Activated T-helper 17 cell treated with anti-CD3 and anti-CD28 coated beads, Interleukin-2, amount 50 U/mL, for 72 hours (primary cell): ENCODE data around the gene RNU2-63P. TPM values are rescaled to one million over a fixed set of nuclear protein-coding genes. Genes with fewer than 3 reads are reported as not detected.
"Not testable (repeated sequence)": the region's sequence is repeated elsewhere in the genome, so short reads cannot be mapped to it uniquely, and the experiment has no call there.

Experiments used
- ATAC-seq: fragments of 150-1000 bp; cut with Tn5 transposase; replicated peaks from 2 replicates; pipeline ENCODE4 v1.10.0; 2021; ENCODE audit warnings: mild to moderate bottlenecking, moderate library complexity
- H3K27ac Mint-ChIP-seq: one replicate; pipeline ENCODE4 v1.8.0; 2022; ENCODE audit warnings: mixed read lengths
- H3K27me3 Mint-ChIP-seq: one replicate; pipeline ENCODE4 v1.8.0; 2022; ENCODE audit warnings: mixed read lengths
- H3K36me3 Mint-ChIP-seq: one replicate; pipeline ENCODE4 v1.8.0; 2022; ENCODE audit warnings: low read depth, mild to moderate bottlenecking, mixed read lengths
- H3K4me1 Mint-ChIP-seq: one replicate; pipeline ENCODE4 v1.8.0; 2022; ENCODE audit warnings: mixed read lengths
- H3K4me3 Mint-ChIP-seq: one replicate; pipeline ENCODE4 v1.8.0; 2022; ENCODE audit warnings: mild to moderate bottlenecking, mixed read lengths
- H3K9me3 Mint-ChIP-seq: one replicate; pipeline ENCODE4 v1.8.0; 2022; ENCODE audit warnings: mixed read lengths
- total RNA-seq, 2 donors: library from RNA; stranded (reverse); gene quantifications; one replicate each; pipeline ENCODE4 v1.2.3, GENCODE V29; 2022

Gene RNU2-63P
- total RNA-seq, 2 donors from 2014 or later = 10.2 to 46.5 TPM

DNA sequence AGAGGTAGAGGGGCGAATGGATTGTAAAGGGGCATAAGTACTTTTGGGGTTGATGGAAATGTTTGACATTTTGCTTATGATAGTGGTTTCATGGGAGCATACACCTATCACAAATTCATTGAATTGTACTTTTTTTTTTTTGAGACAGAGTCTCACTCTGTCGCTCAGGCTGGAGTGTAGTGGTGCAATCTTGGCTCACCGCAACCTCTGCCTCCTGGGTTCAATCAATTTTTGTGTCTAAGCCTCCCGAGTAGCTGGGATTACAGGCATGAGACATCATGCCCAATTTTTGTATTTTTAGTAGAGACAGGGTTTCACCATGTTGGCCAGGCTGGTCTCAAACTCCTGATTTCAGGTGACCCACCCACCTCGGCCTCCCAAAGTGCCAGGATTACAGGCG, 29.2 kb upstream of the RNU2-63P start:
- not testable (repeated sequence) for ATAC-seq, H3K9me3 Mint-ChIP-seq, H3K27me3 Mint-ChIP-seq, H3K27ac Mint-ChIP-seq, H3K4me3 Mint-ChIP-seq
- H3K4me1 Mint-ChIP-seq = peaks cover 22% of the 10 kb centered on the region
- peaks cover 10% of the 10 kb centered on the region for H3K36me3 Mint-ChIP-seq

DNA sequence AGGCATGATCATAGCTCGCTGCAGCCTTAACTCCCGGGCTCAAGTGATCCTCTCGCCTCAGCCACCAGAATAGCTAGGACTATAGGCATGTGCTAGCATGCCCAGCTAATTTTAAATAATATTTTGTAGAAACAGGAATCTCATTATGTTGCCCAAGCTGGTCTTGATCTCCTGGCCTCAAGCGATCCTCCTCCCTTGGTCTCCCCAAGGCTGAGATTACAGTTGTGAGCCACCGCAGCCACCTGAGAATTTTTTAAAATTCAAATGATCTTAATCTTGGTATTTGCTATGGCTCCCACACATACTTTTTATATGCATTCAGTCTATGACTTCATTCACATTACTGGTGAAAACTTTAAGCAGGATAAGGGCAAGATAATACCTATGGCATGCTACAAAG, 26.1 kb upstream of the RNU2-63P start:
- Mint-ChIP-seq H3K27me3 (no peaks in the 10 kb centered on the region), H3K27ac (no peak overlapping the region), H3K4me1 (peaks cover 29% of the 10 kb centered on the region), H3K36me3 (no peaks in the 10 kb centered on the region), H3K4me3 (no peak overlapping the region), H3K9me3 (no peaks in the 10 kb centered on the region)
- ATAC-seq = no peak

DNA sequence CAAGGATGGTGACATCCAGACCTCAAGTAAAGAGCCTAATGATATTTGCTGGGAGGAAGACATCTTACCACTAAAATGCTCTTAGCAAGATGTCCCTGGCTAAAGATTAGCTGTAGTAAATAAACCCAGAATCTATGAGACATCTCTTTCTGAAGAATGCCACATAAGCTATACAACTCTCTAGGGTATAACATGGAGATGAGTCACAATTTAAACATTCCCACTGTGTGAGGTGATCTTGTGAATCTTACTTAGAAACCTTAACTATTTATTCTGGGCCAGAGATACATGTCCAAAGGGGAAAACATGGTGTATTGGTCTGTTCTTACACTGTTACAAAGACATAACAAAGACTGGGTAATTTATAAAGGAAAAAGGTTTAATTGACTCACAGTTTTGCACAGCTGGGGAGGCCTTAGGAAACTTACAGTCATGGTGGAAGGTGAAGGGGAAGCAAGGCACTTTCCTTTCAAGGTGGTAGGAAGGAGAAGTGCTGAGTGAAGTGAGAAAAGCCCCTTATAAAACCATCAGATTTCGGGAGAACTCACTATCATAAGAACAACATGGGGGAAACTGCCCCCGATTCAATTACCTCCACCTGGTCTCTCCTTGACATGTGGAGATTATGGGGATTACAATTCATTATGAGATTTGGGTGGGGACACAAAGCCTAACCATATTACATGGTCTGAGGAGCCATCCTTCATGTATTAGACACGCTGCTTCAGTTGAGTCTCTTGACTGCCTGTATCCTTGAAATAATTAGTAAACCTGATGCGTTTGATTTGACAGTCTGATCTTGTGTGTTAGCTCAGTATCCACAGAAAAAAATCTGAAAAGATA, 22.1 kb upstream of the RNU2-63P start:
- Mint-ChIP-seq H3K4me1 (peaks cover 25% of the 10 kb centered on the region), H3K9me3 (no peaks in the 10 kb centered on the region), H3K36me3 (peaks cover 30% of the 10 kb centered on the region), H3K27me3 (no peaks in the 10 kb centered on the region), H3K27ac (peak overlapping the region; percentile 86), H3K4me3 (peak overlapping the region; percentile 48)
- peak; percentile 95 for ATAC-seq

DNA sequence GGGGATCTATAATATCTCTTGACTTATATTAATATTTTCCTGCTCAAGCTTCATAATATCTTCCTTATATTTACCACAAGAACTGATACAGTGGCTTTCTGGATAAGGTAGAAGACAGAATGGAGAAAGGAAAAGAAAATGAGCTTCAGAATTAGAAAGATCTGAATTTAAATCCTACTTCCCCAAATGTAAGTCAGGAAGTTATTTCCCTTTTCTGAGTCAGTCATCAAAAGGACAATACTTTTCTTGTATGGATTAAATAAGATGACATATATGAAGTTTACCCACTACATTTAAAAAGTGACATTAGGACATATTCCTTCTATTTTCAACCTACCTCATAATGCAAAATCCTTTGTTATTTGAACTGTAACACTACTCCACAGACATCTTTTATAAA, 20.3 kb upstream of the RNU2-63P start:
- no peak for ATAC-seq
- Mint-ChIP-seq H3K9me3 (no peaks in the 10 kb centered on the region), H3K4me1 (peaks cover 20% of the 10 kb centered on the region), H3K4me3 (no peak overlapping the region), H3K27me3 (no peaks in the 10 kb centered on the region), H3K27ac (no peak overlapping the region), H3K36me3 (peaks cover 48% of the 10 kb centered on the region)

DNA sequence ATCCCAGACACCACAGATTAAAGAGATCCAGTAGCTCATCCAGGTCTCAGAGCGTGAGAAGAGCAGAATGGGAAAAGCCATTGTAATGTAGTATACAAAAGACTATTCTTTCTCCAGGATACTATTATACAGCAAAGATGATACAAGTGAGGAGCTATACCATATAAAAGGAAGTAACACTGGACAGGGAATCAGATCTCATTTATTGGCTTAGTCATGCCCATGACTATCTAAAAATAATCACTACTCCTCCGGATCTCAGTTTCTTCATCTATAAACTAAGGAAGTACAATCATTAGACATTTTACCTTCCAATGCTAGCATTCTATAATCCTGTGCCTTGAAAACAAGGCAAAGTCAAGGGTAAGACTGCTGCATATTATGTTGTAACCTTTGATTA, 19.8 kb upstream of the RNU2-63P start:
- H3K36me3 Mint-ChIP-seq = peaks cover 49% of the 10 kb centered on the region
- no peak overlapping the region for H3K27ac Mint-ChIP-seq
- H3K4me1 Mint-ChIP-seq = peaks cover 20% of the 10 kb centered on the region
- no peaks in the 10 kb centered on the region for H3K27me3 Mint-ChIP-seq
- H3K4me3 Mint-ChIP-seq = no peak overlapping the region
- no peaks in the 10 kb centered on the region for H3K9me3 Mint-ChIP-seq
- no peak for ATAC-seq

DNA sequence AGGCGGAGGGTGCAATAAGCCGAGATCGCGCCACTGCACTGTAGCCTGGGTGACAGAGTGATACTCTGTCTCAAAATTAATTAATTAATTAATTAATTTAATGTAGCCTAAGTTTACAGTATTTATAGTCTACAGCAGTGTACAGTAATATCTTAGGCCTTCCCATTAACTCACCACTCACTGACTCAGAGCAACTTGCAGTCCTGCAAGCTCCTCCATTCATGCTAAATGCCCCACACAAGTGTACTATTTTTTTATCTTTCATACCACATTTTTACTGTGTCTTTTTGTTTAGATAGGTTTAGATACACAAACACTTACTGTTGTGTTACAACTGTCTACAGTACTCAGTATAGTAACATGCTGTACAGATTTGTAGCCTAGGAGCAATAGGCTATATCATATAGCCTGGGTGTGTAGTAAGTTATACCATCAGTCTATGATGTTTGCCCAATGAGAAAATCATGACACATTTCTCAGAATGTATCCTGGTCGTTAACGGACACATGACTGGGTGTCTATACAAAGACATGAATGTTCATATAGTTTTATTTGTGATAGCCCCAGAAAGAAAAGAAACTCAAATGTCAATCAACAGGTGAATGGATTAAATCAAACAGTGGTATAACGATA, 15.8 kb upstream of the RNU2-63P start:
- Mint-ChIP-seq H3K27ac (no peak overlapping the region), H3K27me3 (no peaks in the 10 kb centered on the region), H3K9me3 (no peaks in the 10 kb centered on the region), H3K4me1 (no peaks in the 10 kb centered on the region), H3K36me3 (peaks cover 79% of the 10 kb centered on the region), H3K4me3 (no peak overlapping the region)
- ATAC-seq = no peak

DNA sequence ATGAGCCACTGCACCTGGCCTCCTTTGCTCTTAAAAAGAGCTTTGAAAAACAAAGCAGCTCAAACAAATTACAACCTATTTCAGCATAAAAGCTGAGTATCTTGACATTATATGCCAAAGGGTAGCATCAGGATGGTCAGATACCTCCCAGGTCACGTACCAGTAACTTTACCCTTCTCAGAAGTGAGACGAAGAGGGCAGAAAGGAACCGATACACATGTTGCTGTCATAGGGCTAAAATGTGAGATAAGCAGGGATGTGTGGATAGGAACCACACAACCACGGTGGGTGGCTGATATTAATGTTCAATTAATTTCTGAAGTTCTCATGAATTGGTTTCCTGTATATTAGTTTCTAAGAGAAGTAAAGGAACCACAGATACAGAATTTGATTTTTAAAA, 12.6 kb upstream of the RNU2-63P start:
- Mint-ChIP-seq H3K4me3 (no peak overlapping the region), H3K27me3 (no peaks in the 10 kb centered on the region), H3K9me3 (no peaks in the 10 kb centered on the region), H3K4me1 (no peaks in the 10 kb centered on the region), H3K36me3 (peaks cover 60% of the 10 kb centered on the region), H3K27ac (no peak overlapping the region)
- ATAC-seq = no peak

DNA sequence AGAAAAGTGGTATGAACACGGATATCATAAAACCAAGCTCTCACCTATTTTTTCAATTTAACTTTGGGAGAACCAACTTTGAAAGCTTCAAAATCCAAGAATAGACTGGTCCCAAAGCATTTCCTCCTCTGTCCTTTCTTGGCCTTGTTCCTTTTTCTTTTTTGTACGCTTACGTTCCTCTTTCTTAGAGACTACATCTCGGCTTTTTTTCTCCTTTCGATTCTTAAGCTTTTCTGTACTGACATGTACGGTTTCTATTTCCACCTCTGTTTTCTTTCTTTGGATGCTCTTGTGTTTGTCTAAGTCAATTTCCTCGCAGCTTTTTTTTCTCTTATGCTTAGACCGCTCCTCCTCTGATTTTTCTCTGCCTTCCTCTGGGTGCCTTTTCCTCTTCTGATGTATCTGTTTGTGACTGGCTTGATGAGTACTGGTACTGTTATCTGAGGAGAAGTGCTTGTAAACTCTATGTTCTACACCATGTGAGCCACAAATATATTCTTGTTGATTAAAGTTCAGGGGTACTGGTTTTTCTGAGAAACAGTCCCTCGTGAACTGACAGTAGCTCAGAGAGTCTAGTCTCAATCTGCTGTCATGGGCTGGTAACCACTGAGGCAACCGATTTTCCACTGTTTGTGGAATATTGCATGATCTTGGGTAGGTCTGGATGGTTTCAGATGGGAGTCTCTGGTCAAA, 11.5 kb upstream of the RNU2-63P start:
- no peaks in the 10 kb centered on the region for H3K4me1 Mint-ChIP-seq
- no peak overlapping the region for H3K4me3 Mint-ChIP-seq
- ATAC-seq = peak; percentile 9
- peaks cover 49% of the 10 kb centered on the region for H3K36me3 Mint-ChIP-seq
- H3K27ac Mint-ChIP-seq = no peak overlapping the region
- no peaks in the 10 kb centered on the region for H3K9me3 Mint-ChIP-seq
- H3K27me3 Mint-ChIP-seq = no peaks in the 10 kb centered on the region

DNA sequence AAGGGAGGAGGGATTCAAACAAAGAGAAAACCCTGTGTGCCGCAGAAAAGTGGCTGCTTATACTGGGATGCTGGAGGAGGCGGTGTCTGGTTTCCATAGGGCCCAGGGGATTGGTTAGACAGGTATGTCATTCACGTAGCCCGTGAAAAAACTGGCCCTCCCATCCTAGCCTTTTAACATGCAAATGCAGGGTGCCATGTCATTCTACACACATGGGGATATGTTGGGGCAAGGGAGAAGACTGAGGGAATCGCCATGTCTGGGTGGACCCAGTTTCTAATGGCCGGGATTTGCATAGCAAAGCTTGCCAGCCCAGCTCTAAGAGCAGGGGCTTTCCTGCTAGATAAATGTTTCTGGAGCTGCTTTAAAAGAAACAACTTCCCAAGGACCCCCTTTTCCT, 8.2 kb upstream of the RNU2-63P start:
- no peak for ATAC-seq
- Mint-ChIP-seq H3K27ac (no peak overlapping the region), H3K4me1 (no peaks in the 10 kb centered on the region), H3K9me3 (no peaks in the 10 kb centered on the region), H3K4me3 (no peak overlapping the region), H3K27me3 (no peaks in the 10 kb centered on the region), H3K36me3 (peaks cover 30% of the 10 kb centered on the region)

DNA sequence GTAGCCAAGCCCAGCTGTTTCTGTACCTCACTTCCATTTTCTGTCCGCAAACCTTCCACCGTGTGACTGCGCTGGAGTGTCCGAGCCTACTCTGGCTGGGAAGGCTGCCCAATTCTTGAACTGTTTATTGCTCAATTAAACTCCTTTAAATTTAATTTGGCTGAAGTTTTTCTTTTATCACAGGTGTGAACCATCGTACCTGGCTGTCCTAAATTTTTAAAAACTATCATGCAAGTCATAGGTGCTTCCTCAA, 6.2 kb upstream of the RNU2-63P start:
- Mint-ChIP-seq H3K4me1 (no peaks in the 10 kb centered on the region), H3K27me3 (no peaks in the 10 kb centered on the region), H3K9me3 (no peaks in the 10 kb centered on the region), H3K36me3 (peaks cover 11% of the 10 kb centered on the region), H3K4me3 (no peak overlapping the region), H3K27ac (no peak overlapping the region)
- no peak for ATAC-seq

DNA sequence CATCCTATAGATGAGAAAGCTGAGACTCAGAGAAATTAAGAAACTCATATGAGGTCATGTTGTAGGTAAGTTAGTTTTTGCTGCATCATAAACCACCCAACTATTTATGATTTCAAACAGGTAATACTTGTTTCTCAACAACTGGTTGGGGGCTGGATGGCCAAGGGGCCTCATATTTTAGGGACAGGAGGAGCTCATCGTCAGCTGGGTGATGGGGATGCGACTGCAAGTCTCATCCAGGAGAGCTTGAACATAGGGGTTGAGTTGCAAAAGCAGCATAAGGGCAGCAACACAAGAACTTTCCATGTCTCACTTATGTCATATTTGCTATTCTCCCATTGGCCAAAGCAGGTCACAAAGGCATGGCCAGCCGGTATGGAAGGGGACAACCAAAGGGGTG, 3.6 kb upstream of the RNU2-63P start:
- no peaks in the 10 kb centered on the region for H3K9me3 Mint-ChIP-seq
- no peak overlapping the region for H3K27ac Mint-ChIP-seq
- no peak for ATAC-seq

DNA sequence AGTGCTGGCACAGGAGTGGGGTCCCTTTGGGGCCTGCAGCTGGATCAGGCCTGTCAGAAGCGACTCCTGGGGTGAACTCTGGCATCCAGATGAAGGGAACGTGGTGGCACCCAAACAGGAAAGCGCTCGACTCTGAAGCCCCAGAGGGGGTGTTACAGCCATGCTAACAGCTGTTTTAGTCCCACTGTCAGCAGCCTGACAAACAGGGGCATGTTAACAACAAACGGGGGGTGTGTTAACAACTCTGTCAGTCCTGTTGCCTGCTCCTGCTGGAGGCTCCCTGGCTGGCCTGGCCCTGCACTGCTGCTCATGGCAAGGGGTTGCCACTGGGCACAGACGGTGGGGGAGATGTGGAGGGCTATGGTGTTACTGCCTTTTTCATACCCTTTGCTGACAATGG, 2.6 kb upstream of the RNU2-63P start:
- no peak for ATAC-seq
- H3K36me3 Mint-ChIP-seq = peaks cover 9% of the 10 kb centered on the region

More for the DNA sequence above, 3.6 kb upstream of the RNU2-63P start:
- Mint-ChIP-seq H3K27me3 (no peaks in the 10 kb centered on the region), H3K36me3 (peaks cover 9% of the 10 kb centered on the region), H3K4me1 (peaks cover 8% of the 10 kb centered on the region), H3K4me3 (no peak overlapping the region)

DNA sequence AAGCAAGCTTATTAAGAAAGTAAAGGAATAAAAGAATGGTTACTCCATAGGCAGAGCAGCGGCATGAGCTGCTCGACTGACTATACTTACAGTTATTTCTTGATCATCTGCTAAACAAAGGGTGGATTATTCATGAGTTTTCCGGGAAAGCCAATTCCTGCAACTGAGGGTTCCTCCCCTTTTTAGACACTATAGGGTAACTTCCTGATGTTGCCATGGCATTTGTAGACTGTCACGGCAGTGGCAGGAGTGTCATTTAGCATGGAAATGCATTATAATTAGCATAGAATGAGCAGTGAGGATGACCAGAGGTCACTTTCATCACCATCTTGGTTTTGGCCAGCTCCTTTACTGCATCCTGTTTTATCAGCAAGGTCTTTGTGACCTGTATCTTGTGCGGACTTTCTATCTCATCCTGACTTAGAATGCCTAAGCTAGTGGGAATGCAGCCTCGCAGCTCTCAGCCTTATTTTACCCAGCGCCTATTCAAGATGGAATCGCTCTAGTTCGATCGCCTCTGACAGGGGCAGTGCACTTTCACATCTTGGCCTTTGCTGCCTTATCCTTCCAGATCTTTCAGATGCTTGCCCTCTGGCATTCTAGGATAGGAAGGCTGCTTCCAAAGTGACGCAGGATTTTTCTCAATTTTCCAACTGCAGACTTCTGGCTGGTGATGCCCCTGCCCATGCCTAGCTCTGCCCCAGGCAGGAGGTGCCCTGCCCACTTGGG, 1.9 kb upstream of the RNU2-63P start:
- not testable (repeated sequence) for H3K27ac Mint-ChIP-seq, H3K27me3 Mint-ChIP-seq, H3K9me3 Mint-ChIP-seq, H3K36me3 Mint-ChIP-seq, H3K4me1 Mint-ChIP-seq, ATAC-seq
- H3K4me3 Mint-ChIP-seq = peak overlapping the region; percentile 96

More for the DNA sequence above, 2.6 kb upstream of the RNU2-63P start:
- H3K9me3 Mint-ChIP-seq = no peaks in the 10 kb centered on the region
- H3K4me1 Mint-ChIP-seq = peaks cover 8% of the 10 kb centered on the region
- no peaks in the 10 kb centered on the region for H3K27me3 Mint-ChIP-seq
- no peak overlapping the region for H3K4me3 Mint-ChIP-seq
- H3K27ac Mint-ChIP-seq = no peak overlapping the region

DNA sequence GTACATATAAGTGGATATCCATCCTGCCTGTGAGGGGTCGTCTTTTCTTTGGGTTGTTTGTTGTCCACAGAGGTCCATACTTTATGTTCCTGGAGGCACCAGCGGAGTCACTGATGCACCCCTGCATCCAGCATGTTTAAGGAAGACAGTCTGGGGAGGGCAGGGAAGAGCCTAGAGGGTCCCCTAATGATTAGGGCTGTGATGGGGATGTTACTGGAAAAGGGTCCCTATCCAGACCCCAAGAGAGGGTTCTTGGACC, 1.4 kb upstream of the RNU2-63P start:
- H3K27ac Mint-ChIP-seq = peak overlapping the region; percentile 100
- H3K36me3 Mint-ChIP-seq = not testable (repeated sequence)

More for the DNA sequence above, 1.4 kb upstream of the RNU2-63P start:
- H3K9me3 Mint-ChIP-seq, ATAC-seq, H3K27me3 Mint-ChIP-seq, H3K4me1 Mint-ChIP-seq: not testable (repeated sequence)
- peak overlapping the region; percentile 96 for H3K4me3 Mint-ChIP-seq
